ENCODE data around the gene CDH24. TPM values are rescaled to one million over a fixed set of nuclear protein-coding genes. Genes with fewer than 3 reads are reported as not detected.
"Not testable (repeated sequence)": the region's sequence is repeated elsewhere in the genome, so short reads cannot be mapped to it uniquely, and the experiment has no call there.

The CDH24 gene
- total RNA-seq, 1 donor from 2014 or later: 5.9 TPM

GRCh38 chr14:23020143-23021128 lies 36.9 kb downstream of the CDH24 start:
- Histone ChIP-seq H3K27ac (no peak overlapping the region), H3K27me3 (no peaks in the 10 kb centered on the region), H3K4me3 (no peak overlapping the region), H3K4me1 (no peaks in the 10 kb centered on the region), H3K9me3 (no peaks in the 10 kb centered on the region), H3K36me3 (peaks cover 8% of the 10 kb centered on the region in 2 donors)
- TF ChIP-seq CTCF (IDR thresholded peaks at IDR 0.05): no peak
- peak in 1 of 2 donors; percentile 27 for DNase-seq (ENCODE audit: low spot score in 2 of 2)
- intact Hi-C loops (cut with DNase I): no loop called here

- DNase-seq (ENCODE audit: low spot score in 2 of 2): no peak
- Histone ChIP-seq H3K27ac (no peak overlapping the region), H3K4me1 (no peaks in the 10 kb centered on the region), H3K4me3 (no peak overlapping the region), H3K36me3 (no peaks in the 10 kb centered on the region), H3K27me3 (no peaks in the 10 kb centered on the region), H3K9me3 (no peaks in the 10 kb centered on the region)
- intact Hi-C loops (cut with DNase I): no loop called here
- TF ChIP-seq CTCF (IDR thresholded peaks at IDR 0.05): no peak
Measured at GRCh38 chr14:23018107-23018506, 39.2 kb downstream of the CDH24 start.

GRCh38 chr14:23017091-23017490 lies 40.2 kb downstream of the CDH24 start:
- no peak for DNase-seq (ENCODE audit: low spot score in 2 of 2)
- no peaks in the 10 kb centered on the region for H3K36me3 ChIP-seq
- H3K9me3 ChIP-seq: no peaks in the 10 kb centered on the region
- no peaks in the 10 kb centered on the region for H3K4me1 ChIP-seq
- no peak for TF ChIP-seq CTCF (IDR thresholded peaks at IDR 0.05)
- no peak overlapping the region for H3K27ac ChIP-seq
- intact Hi-C loops (cut with DNase I): no loop called here
- no peaks in the 10 kb centered on the region for H3K27me3 ChIP-seq
- H3K4me3 ChIP-seq: no peak overlapping the region

GRCh38 chr14:23015618-23016017 lies 41.7 kb downstream of the CDH24 start:
- DNase-seq (ENCODE audit: low spot score in 2 of 2): no peak
- TF ChIP-seq CTCF (IDR thresholded peaks at IDR 0.05): no peak
- Histone ChIP-seq H3K9me3 (no peaks in the 10 kb centered on the region), H3K4me3 (no peak overlapping the region), H3K27me3 (no peaks in the 10 kb centered on the region), H3K4me1 (no peaks in the 10 kb centered on the region), H3K27ac (no peak overlapping the region), H3K36me3 (no peaks in the 10 kb centered on the region)
- intact Hi-C loops (cut with DNase I): no loop called here

GRCh38 chr14:23013749-23014054 lies 43.6 kb downstream of the CDH24 start:
- H3K27ac ChIP-seq; H3K4me3 ChIP-seq; H3K36me3 ChIP-seq; DNase-seq (ENCODE audit: low spot score in 2 of 2); H3K4me1 ChIP-seq; H3K9me3 ChIP-seq; intact Hi-C loops (cut with DNase I); H3K27me3 ChIP-seq: not testable (repeated sequence)

GRCh38 chr14:23013054-23013748 lies 44.1 kb downstream of the CDH24 start:
- Histone ChIP-seq H3K27me3 (no peaks in the 10 kb centered on the region), H3K4me3 (no peak overlapping the region), H3K36me3 (no peaks in the 10 kb centered on the region), H3K4me1 (peaks cover 3 to 4% of the 10 kb centered on the region in 2 donors), H3K9me3 (no peaks in the 10 kb centered on the region), H3K27ac (peak overlapping the region in 1 of 2 donors; percentile 39)
- TF ChIP-seq CTCF (IDR thresholded peaks at IDR 0.05): no peak
- intact Hi-C loops (cut with DNase I): no loop called here
- no peak for DNase-seq (ENCODE audit: low spot score in 2 of 2)
